Adipocyte (in vitro differentiated cells): ENCODE data around the gene OR5P2.
A peak's percentile ranks its signal among the peaks of the same experiment; 100 is the strongest.
"Not testable (repeated sequence)": the region's sequence is repeated elsewhere in the genome, so short reads cannot be mapped to it uniquely, and the experiment has no call there.

Experiments used
- DNase-seq: peaks from one replicate; pipeline ENCODE4 v3.0.0-alpha.2; 2015; ENCODE audit warnings: low read depth
- H3K27me3 ChIP-seq: replicated peaks from 2 replicates; pipeline ENCODE4 v1.7.0; 2013; ENCODE audit warnings: mild to moderate bottlenecking, low read length, moderate library complexity; ENCODE audit not compliant: control insufficient read depth, insufficient read depth
- H3K36me3 ChIP-seq: 2 replicates; pipeline ENCODE4 v1.7.0; 2013; ENCODE audit warnings: low read length, mild to moderate bottlenecking, moderate library complexity; ENCODE audit not compliant: control insufficient read depth, insufficient read depth, severe bottlenecking
- H3K4me1 ChIP-seq: 2 replicates; pipeline ENCODE4 v1.7.0; 2013; ENCODE audit warnings: mild to moderate bottlenecking, low read length, moderate library complexity; ENCODE audit not compliant: control insufficient read depth, insufficient read depth
- H3K4me3 ChIP-seq: 2 replicates; pipeline ENCODE4 v1.7.0; 2013; ENCODE audit warnings: mild to moderate bottlenecking, low read length, moderate library complexity
- H3K9ac ChIP-seq: 2 replicates; pipeline ENCODE4 v1.7.0; 2013; ENCODE audit warnings: mild to moderate bottlenecking, low read length, moderate library complexity
- H3K9me3 ChIP-seq: 2 replicates; pipeline ENCODE4 v1.7.0; 2013; ENCODE audit warnings: mild to moderate bottlenecking, low read length, moderate library complexity; ENCODE audit not compliant: control insufficient read depth

Gene OR5P2

GRCh38 chr11:7796842-7797241 lies at the start of gene OR5P2:
OR5P2 (minus strand) TSS chr11:7796942; CDS start chr11:7796942, 0 bp downstream.
- H3K4me1 ChIP-seq: no peaks in the 10 kb centered on the region
- no peak within 1 kb of the TSS for H3K4me3 ChIP-seq
- no peaks in the 10 kb centered on the region for H3K9me3 ChIP-seq
- no peak within 1 kb of the TSS for H3K9ac ChIP-seq
- DNase-seq: no peak
- no peaks in the 10 kb centered on the region for H3K36me3 ChIP-seq
- no peaks in the 10 kb centered on the region for H3K27me3 ChIP-seq

- Histone ChIP-seq H3K36me3 (no peaks in the 10 kb centered on the region), H3K9ac (no peak overlapping the region), H3K4me3 (no peak overlapping the region), H3K4me1 (no peaks in the 10 kb centered on the region), H3K27me3 (peaks cover 19% of the 10 kb centered on the region), H3K9me3 (no peaks in the 10 kb centered on the region)
- DNase-seq: peak; percentile 42
Measured at GRCh38 chr11:7846003-7846402, 49.3 kb upstream of the OR5P2 start.

GRCh38 chr11:7844986-7845385 lies 48.2 kb upstream of the OR5P2 start:
- Histone ChIP-seq H3K4me3 (no peak overlapping the region), H3K36me3 (no peaks in the 10 kb centered on the region), H3K27me3 (peaks cover 20% of the 10 kb centered on the region), H3K9me3 (no peaks in the 10 kb centered on the region), H3K9ac (no peak overlapping the region), H3K4me1 (no peaks in the 10 kb centered on the region)
- DNase-seq: no peak

GRCh38 chr11:7844521-7844920 lies 47.8 kb upstream of the OR5P2 start:
- peaks cover 18% of the 10 kb centered on the region for H3K27me3 ChIP-seq
- H3K36me3 ChIP-seq: no peaks in the 10 kb centered on the region
- no peaks in the 10 kb centered on the region for H3K4me1 ChIP-seq
- no peak for DNase-seq
- no peak overlapping the region for H3K4me3 ChIP-seq
- H3K9ac ChIP-seq: no peak overlapping the region
- no peaks in the 10 kb centered on the region for H3K9me3 ChIP-seq

- Histone ChIP-seq H3K9ac (no peak overlapping the region), H3K27me3 (peaks cover 4% of the 10 kb centered on the region), H3K4me3 (no peak overlapping the region), H3K4me1 (no peaks in the 10 kb centered on the region), H3K9me3 (no peaks in the 10 kb centered on the region), H3K36me3 (no peaks in the 10 kb centered on the region)
- DNase-seq: no peak
Measured at GRCh38 chr11:7840578-7840977, 43.8 kb upstream of the OR5P2 start.

GRCh38 chr11:7833527-7833926 lies 36.8 kb upstream of the OR5P2 start:
- Histone ChIP-seq H3K27me3 (no peaks in the 10 kb centered on the region), H3K9ac (no peak overlapping the region), H3K9me3 (no peaks in the 10 kb centered on the region), H3K4me3 (no peak overlapping the region), H3K4me1 (no peaks in the 10 kb centered on the region), H3K36me3 (no peaks in the 10 kb centered on the region)
- DNase-seq: no peak

- H3K9ac ChIP-seq: no peak within 1 kb of the TSS
- H3K27me3 ChIP-seq: no peaks in the 10 kb centered on the region
- H3K36me3 ChIP-seq: no peaks in the 10 kb centered on the region
- no peaks in the 10 kb centered on the region for H3K9me3 ChIP-seq
- H3K4me1 ChIP-seq: no peaks in the 10 kb centered on the region
- no peak for DNase-seq
- no peak within 1 kb of the TSS for H3K4me3 ChIP-seq
Measured at GRCh38 chr11:7830740-7831139, 34.0 kb upstream of the OR5P2 start, which contains the start of gene OR5P3. OR5P3 (minus strand) TSS chr11:7830840.

- no peaks in the 10 kb centered on the region for H3K4me1 ChIP-seq
- DNase-seq: peak; percentile 57
- H3K9me3 ChIP-seq: no peaks in the 10 kb centered on the region
- no peaks in the 10 kb centered on the region for H3K36me3 ChIP-seq
- H3K4me3 ChIP-seq: no peak overlapping the region
- no peak overlapping the region for H3K9ac ChIP-seq
- H3K27me3 ChIP-seq: no peaks in the 10 kb centered on the region
Measured at GRCh38 chr11:7826324-7826723, 29.6 kb upstream of the OR5P2 start.

GRCh38 chr11:7820417-7820816 lies 23.7 kb upstream of the OR5P2 start:
- not testable (repeated sequence) for H3K4me3 ChIP-seq, DNase-seq, H3K27me3 ChIP-seq, H3K9ac ChIP-seq, H3K4me1 ChIP-seq, H3K36me3 ChIP-seq
- peaks cover 19% of the 10 kb centered on the region for H3K9me3 ChIP-seq

- not testable (repeated sequence) for H3K36me3 ChIP-seq, H3K9ac ChIP-seq, H3K4me3 ChIP-seq, H3K4me1 ChIP-seq, DNase-seq, H3K27me3 ChIP-seq
- H3K9me3 ChIP-seq: peaks cover 19% of the 10 kb centered on the region
Measured at GRCh38 chr11:7814897-7815296, 18.2 kb upstream of the OR5P2 start.

GRCh38 chr11:7810301-7810700 lies 13.6 kb upstream of the OR5P2 start:
- not testable (repeated sequence) for H3K9ac ChIP-seq, H3K4me3 ChIP-seq, DNase-seq

GRCh38 chr11:7793233-7793632 lies 3.5 kb downstream of the OR5P2 start:
- no peaks in the 10 kb centered on the region for H3K4me1 ChIP-seq
- no peaks in the 10 kb centered on the region for H3K27me3 ChIP-seq
- H3K9ac ChIP-seq: no peak overlapping the region
- H3K36me3 ChIP-seq: no peaks in the 10 kb centered on the region
- DNase-seq: no peak
- no peaks in the 10 kb centered on the region for H3K9me3 ChIP-seq
- no peak overlapping the region for H3K4me3 ChIP-seq

More at GRCh38 chr11:7810301-7810700, 13.6 kb upstream of the OR5P2 start:
- not testable (repeated sequence) for H3K9me3 ChIP-seq, H3K27me3 ChIP-seq, H3K4me1 ChIP-seq, H3K36me3 ChIP-seq
